Naive thymus-derived CD4-positive, alpha-beta T cell (primary cell): ENCODE results near the gene GPR153. TPM values are rescaled to one million over a fixed set of nuclear protein-coding genes. Genes with fewer than 3 reads are reported as not detected.

ENCODE experiments used
- ATAC-seq: fragments of 150-1000 bp; cut with Tn5 transposase; 2 replicates; pipeline ENCODE4 v1.10.0; 2021; ENCODE audit warnings: mild to moderate bottlenecking, moderate library complexity
- CTCF ChIA-PET: fragments of 350-600 bp; sonication (Branson Sonifier 250); formaldehyde crosslinking; loops from one replicate; lab custom pipeline; 2021; ENCODE audit warnings: antibody characterized with exemption; lab: Charles Lee
- POLR2A ChIA-PET: fragments of 350-600 bp; sonication (Branson Sonifier 250); formaldehyde crosslinking; loops from one replicate; lab custom pipeline; 2021; ENCODE audit warnings: antibody characterized with exemption, inconsistent platforms; lab: Charles Lee
- DNase-seq, 9 donors: peaks; one replicate each; pipeline versions ENCODE4 v3.0.0 to v3.0.0-alpha.2; 2020 to 2022; ENCODE audit warnings: mixed read lengths in 1 of 9
- H3K27ac ChIP-seq: one replicate; pipeline ENCODE4 v1.7.0; 2013; ENCODE audit warnings: mild to moderate bottlenecking, low read depth, low read length, moderate library complexity
- H3K27me3 ChIP-seq, 2 donors: one replicate each; pipeline ENCODE4 v1.7.0; 2013; ENCODE audit warnings: low read length in 2 of 2, mild to moderate bottlenecking in 2 of 2, moderate library complexity in 2 of 2; ENCODE audit not compliant: control insufficient read depth in 2 of 2, insufficient read depth in 2 of 2
- H3K36me3 ChIP-seq, 3 experiments: 1 replicate in 2 of 3; 2 replicates in 1 of 3; pipeline ENCODE4 v1.7.0; 2013; ENCODE audit warnings: low read length in 3 of 3, mild to moderate bottlenecking in 3 of 3, moderate library complexity in 1 of 3; ENCODE audit not compliant: insufficient read depth in 3 of 3, control insufficient read depth in 2 of 3
- H3K4me1 ChIP-seq, 2 donors: one replicate each; pipeline ENCODE4 v1.7.0; 2013; ENCODE audit warnings: low read length in 2 of 2, mild to moderate bottlenecking in 2 of 2, moderate library complexity in 1 of 2; ENCODE audit not compliant: control insufficient read depth in 2 of 2, insufficient read depth in 2 of 2
- H3K4me3 ChIP-seq: 2 replicates; pipeline ENCODE4 v1.7.0; 2013; ENCODE audit warnings: mild to moderate bottlenecking, low read length
- H3K9me3 ChIP-seq, 3 experiments: 1 replicate in 2 of 3; 2 replicates in 1 of 3; pipeline ENCODE4 v1.7.0; 2013; ENCODE audit warnings: low read length in 3 of 3; ENCODE audit not compliant: control insufficient read depth in 2 of 3
- H3K27ac Mint-ChIP-seq, 9 donors: one replicate each; pipeline ENCODE4 v1.8.0; 2020 to 2022; ENCODE audit warnings: mixed read lengths in 9 of 9, mild to moderate bottlenecking in 8 of 9, moderate library complexity in 5 of 9, inconsistent platforms in 2 of 9
- H3K27me3 Mint-ChIP-seq, 5 donors: one replicate each; pipeline ENCODE4 v1.8.0; 2021 to 2022; ENCODE audit warnings: mixed read lengths in 5 of 5, mild to moderate bottlenecking in 1 of 5
- H3K36me3 Mint-ChIP-seq, 5 donors: one replicate each; pipeline ENCODE4 v1.8.0; 2020 to 2022; ENCODE audit warnings: mixed read lengths in 5 of 5, mild to moderate bottlenecking in 3 of 5, inconsistent platforms in 1 of 5
- H3K4me1 Mint-ChIP-seq, 7 donors: one replicate each; pipeline ENCODE4 v1.8.0; 2020 to 2022; ENCODE audit warnings: mixed read lengths in 7 of 7, mild to moderate bottlenecking in 3 of 7, inconsistent platforms in 1 of 7
- H3K4me3 Mint-ChIP-seq, 10 donors: one replicate each; pipeline ENCODE4 v1.8.0; 2020 to 2022; ENCODE audit warnings: mild to moderate bottlenecking in 10 of 10, mixed read lengths in 10 of 10, moderate library complexity in 6 of 10, inconsistent platforms in 2 of 10
- H3K9me3 Mint-ChIP-seq, 11 donors: one replicate each; pipeline ENCODE4 v1.8.0; 2020 to 2022; ENCODE audit warnings: mixed read lengths in 11 of 11, mild to moderate bottlenecking in 4 of 11, inconsistent platforms in 1 of 11, moderate library complexity in 1 of 11
- intact Hi-C, 2 donors: fragments of 100-400 bp; cut with micrococcal nuclease; formaldehyde crosslinking; loops; one replicate each; pipeline ENCODE4 v1.15.1; 2023
- polyA plus RNA-seq, 2 donors: library from polyadenylated mRNA; unstranded; fragments of 300-500 nt; fragmentation: Illumina TruSeq; gene quantifications; one replicate each; pipeline ENCODE4 v1.2.3, GENCODE V29; 2021
- total RNA-seq, 6 experiments: library from RNA in 5 of 6; stranded (reverse) in 5 of 6; gene quantifications; 1 replicate in 5 of 6; 2 replicates in 1 of 6; pipeline ENCODE4 v1.2.3 and lab custom pipeline; 2021 to 2026

GPR153 gene
- total and polyA plus RNA-seq, 7 experiments from 2014 or later: 0.27 to 2.9 (median 0.59) TPM; not detected in 2

GRCh38 chr1:6209661-6210580, 51.0 kb downstream of the GPR153 start:
- peaks cover 0 to 18% (median 7%) of the 10 kb centered on the region in 7 donors for H3K4me1 Mint-ChIP-seq
- peaks cover 0 to 2% (median 0%) of the 10 kb centered on the region in 11 donors for H3K9me3 Mint-ChIP-seq
- no peak for DNase-seq
- H3K27me3 ChIP-seq: peaks cover 0 to 8% of the 10 kb centered on the region in 2 donors
- no peak overlapping the region for H3K4me3 ChIP-seq
- peaks cover 0 to 5% of the 10 kb centered on the region in 2 donors for H3K4me1 ChIP-seq
- no peak overlapping the region for H3K27ac ChIP-seq
- ATAC-seq: no peak
- no peaks in the 10 kb centered on the region for H3K36me3 ChIP-seq
- H3K9me3 ChIP-seq: no peaks in the 10 kb centered on the region
- peaks cover 0 to 23% (median 0%) of the 10 kb centered on the region in 5 donors for H3K36me3 Mint-ChIP-seq
- H3K27ac Mint-ChIP-seq: no peak overlapping the region
- POLR2A ChIA-PET: no interaction called here
- CTCF ChIA-PET: no interaction called here
- H3K27me3 Mint-ChIP-seq: peaks cover 0 to 19% (median 6%) of the 10 kb centered on the region in 5 donors
- peak overlapping the region in 8 of 10 donors; percentile 14 to 78 (median 52) for H3K4me3 Mint-ChIP-seq
- intact Hi-C loops: loop anchor here (1.0 to 10.0 kb wide), 4 partner anchors 25 to 392 kb away; partner anchors contain the start of genes ICMT (in 1 of the 2) and KLHL21 (in 1 of the 2)

- Mint-ChIP-seq H3K9me3 (peaks cover 0 to 2% (median 0%) of the 10 kb centered on the region in 11 donors), H3K4me1 (peaks cover 0 to 21% (median 7%) of the 10 kb centered on the region in 7 donors), H3K36me3 (peaks cover 0 to 21% (median 0%) of the 10 kb centered on the region in 5 donors), H3K27ac (peak overlapping the region in 1 of 9 donors; percentile 25), H3K4me3 (peak overlapping the region in 8 of 10 donors; percentile 14 to 78 (median 56)), H3K27me3 (peaks cover 0 to 23% (median 6%) of the 10 kb centered on the region in 5 donors)
- CTCF ChIA-PET: no interaction called here
- H3K27ac ChIP-seq: no peak overlapping the region
- peaks cover 0 to 5% of the 10 kb centered on the region in 2 donors for H3K4me1 ChIP-seq
- POLR2A ChIA-PET: no interaction called here
- intact Hi-C loops: loop anchor here (1.0 to 10.0 kb wide), 4 partner anchors 26 to 393 kb away; partner anchors contain the start of genes ICMT (in 1 of the 2) and KLHL21 (in 1 of the 2)
- peaks cover 0 to 8% of the 10 kb centered on the region in 2 donors for H3K27me3 ChIP-seq
- H3K9me3 ChIP-seq: no peaks in the 10 kb centered on the region
- H3K4me3 ChIP-seq: peak overlapping the region; percentile 27
- ATAC-seq (peak; percentile 65), DNase-seq (peak in 2 of 9 donors; percentile 20 to 47)
- H3K36me3 ChIP-seq: no peaks in the 10 kb centered on the region
These were observed 51.9 kb downstream of the GPR153 start for GRCh38 chr1:6208723-6209660.

GRCh38 chr1:6207921-6208320, 53.0 kb downstream of the GPR153 start:
- H3K27ac ChIP-seq: no peak overlapping the region
- ChIA-PET POLR2A (no interaction called here), CTCF (no interaction called here)
- peaks cover 0 to 8% of the 10 kb centered on the region in 2 donors for H3K27me3 ChIP-seq
- H3K4me3 Mint-ChIP-seq: peak overlapping the region in 9 of 10 donors; percentile 19 to 86 (median 39)
- H3K36me3 Mint-ChIP-seq: peaks cover 0 to 18% (median 0%) of the 10 kb centered on the region in 5 donors
- H3K27me3 Mint-ChIP-seq: peaks cover 0 to 23% (median 6%) of the 10 kb centered on the region in 5 donors
- DNase-seq (no peak), ATAC-seq (no peak)
- H3K4me1 ChIP-seq: peaks cover 0 to 5% of the 10 kb centered on the region in 2 donors
- H3K9me3 ChIP-seq: no peaks in the 10 kb centered on the region
- H3K4me3 ChIP-seq: no peak overlapping the region
- peaks cover 0 to 2% (median 0%) of the 10 kb centered on the region in 11 donors for H3K9me3 Mint-ChIP-seq
- no peaks in the 10 kb centered on the region for H3K36me3 ChIP-seq
- H3K4me1 Mint-ChIP-seq: peaks cover 0 to 21% (median 7%) of the 10 kb centered on the region in 7 donors
- intact Hi-C loops: loop anchor here (1.0 to 10.0 kb wide), 4 partner anchors 9 to 394 kb away; partner anchors contain the start of genes ICMT (in 1 of the 2), KLHL21 (in 1 of the 2) and RPL22 (in 1 of the 2)
- H3K27ac Mint-ChIP-seq: no peak overlapping the region

DNA sequence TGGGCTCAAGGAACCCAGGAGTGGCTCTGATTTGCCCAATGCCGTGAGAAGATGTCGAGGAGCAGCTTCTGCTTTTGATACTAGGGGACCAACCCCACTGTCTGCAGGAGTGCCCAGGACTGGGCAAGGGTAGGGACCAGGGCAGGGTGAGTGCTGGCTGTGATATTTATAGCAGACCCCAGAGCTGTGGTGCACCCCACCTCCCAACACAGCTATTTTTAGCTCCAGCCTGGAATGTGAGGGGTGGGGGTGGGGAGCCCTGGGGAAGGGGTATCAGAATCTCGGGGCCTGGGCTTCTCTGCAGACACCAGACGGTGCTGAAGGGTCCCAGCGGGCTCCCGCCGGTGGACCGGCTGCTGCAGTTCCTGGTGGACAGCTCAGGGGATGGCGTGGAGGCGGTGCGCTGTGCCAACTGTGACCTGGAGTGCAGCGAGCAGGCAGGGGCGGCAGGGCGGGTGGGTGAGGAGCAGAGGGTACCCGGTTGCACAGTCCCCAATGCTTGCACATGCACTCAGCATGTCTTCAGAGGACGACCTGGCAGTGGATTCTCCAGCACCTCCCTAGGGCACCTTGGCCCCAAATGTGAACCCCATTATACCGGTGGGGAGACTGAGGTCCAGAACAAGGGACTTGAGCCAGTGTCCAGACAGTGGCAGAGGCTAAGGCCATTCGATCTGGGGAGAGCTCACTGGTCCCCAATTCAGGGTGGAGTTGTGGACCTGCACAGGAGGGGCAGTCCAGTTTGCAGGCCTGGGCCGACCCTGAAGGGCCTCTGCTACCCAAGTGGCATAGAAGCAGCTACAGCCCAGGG, 53.6 kb downstream of the GPR153 start:
- intact Hi-C loops: loop anchor here (1.0 to 10.0 kb wide), 3 partner anchors 8 to 395 kb away; partner anchors contain the start of genes KLHL21 (in 1 of the 2) and RPL22 (in 1 of the 2)
- Mint-ChIP-seq H3K27ac (no peak overlapping the region), H3K9me3 (no peaks in the 10 kb centered on the region), H3K4me3 (peak overlapping the region; percentile 39 to 86 (median 77)), H3K36me3 (peaks cover 0 to 14% (median 0%) of the 10 kb centered on the region in 5 donors), H3K27me3 (peaks cover 0 to 19% (median 6%) of the 10 kb centered on the region in 5 donors), H3K4me1 (peaks cover 0 to 21% (median 7%) of the 10 kb centered on the region in 7 donors)
- H3K27me3 ChIP-seq: peaks cover 0 to 8% of the 10 kb centered on the region in 2 donors
- H3K36me3 ChIP-seq: no peaks in the 10 kb centered on the region
- H3K4me3 ChIP-seq: no peak overlapping the region
- DNase-seq (no peak), ATAC-seq (no peak)
- ChIA-PET POLR2A (no interaction called here), CTCF (interaction anchor here (1.3 kb wide), 1 partner anchor 17 kb away, joined by 4 read pairs; no protein-coding TSS in a partner anchor)
- H3K27ac ChIP-seq: no peak overlapping the region
- no peaks in the 10 kb centered on the region for H3K9me3 ChIP-seq
- peaks cover 0 to 5% of the 10 kb centered on the region in 2 donors for H3K4me1 ChIP-seq

DNA sequence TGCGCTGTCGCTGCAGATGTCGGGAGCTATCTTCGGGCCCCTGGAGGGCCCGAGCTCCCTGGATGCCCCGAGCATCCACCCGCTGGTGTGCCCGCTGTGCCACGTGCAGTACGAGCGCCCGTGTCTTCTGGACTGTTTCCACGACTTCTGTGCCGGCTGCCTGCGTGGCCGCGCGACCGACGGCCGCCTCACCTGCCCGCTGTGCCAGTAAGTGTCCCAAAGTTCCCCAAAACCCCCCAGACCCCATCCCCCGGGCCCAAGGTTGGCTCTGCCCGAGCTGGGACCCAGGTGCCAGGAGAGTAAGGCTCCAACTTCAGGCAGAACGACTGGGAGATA, 54.4 kb downstream of the GPR153 start:
- Mint-ChIP-seq H3K4me1 (peaks cover under 1 to 22% (median 10%) of the 10 kb centered on the region in 7 donors), H3K36me3 (peaks cover 0 to 11% (median 0%) of the 10 kb centered on the region in 5 donors), H3K4me3 (peak overlapping the region; percentile 27 to 86 (median 70)), H3K9me3 (peaks cover 0 to 2% (median 0%) of the 10 kb centered on the region in 11 donors), H3K27me3 (peaks cover 0 to 19% (median 6%) of the 10 kb centered on the region in 5 donors), H3K27ac (peak overlapping the region in 1 of 9 donors; percentile 23)
- no peak for ATAC-seq
- Histone ChIP-seq H3K4me1 (peaks cover 0 to 5% of the 10 kb centered on the region in 2 donors), H3K27ac (no peak overlapping the region), H3K27me3 (peaks cover 0 to 8% of the 10 kb centered on the region in 2 donors), H3K9me3 (no peaks in the 10 kb centered on the region), H3K36me3 (no peaks in the 10 kb centered on the region), H3K4me3 (peak overlapping the region; percentile 58)
- CTCF ChIA-PET: interaction anchor here (0.6 to 1.3 kb wide), 2 partner anchors 17 to 25 kb away, joined by 3 to 4 read pairs; no protein-coding TSS in a partner anchor
- intact Hi-C loops: loop anchor here (1.0 to 10.0 kb wide), 3 partner anchors 29 to 396 kb away; partner anchors contain the start of genes ICMT (in 1 of the 2) and KLHL21 (in 1 of the 2)
- peak in 1 of 9 donors; percentile 27 for DNase-seq
- POLR2A ChIA-PET: interaction anchor here (0.9 kb wide), 1 partner anchor 90 kb away, joined by 3 read pairs; no protein-coding TSS in a partner anchor
